DOHH2 (cell line): Measurements from ENCODE around the gene TLE1.

Experiments
- H3F3A ChIP-seq: fragments of 200-600 bp; sonication (generic), shearing (Covaris generic); 2 replicates; pipeline ENCODE4 v1.6.0; 2016; ENCODE audit warnings: antibody characterized with exemption, mild to moderate bottlenecking; ENCODE audit not compliant: control insufficient read depth, insufficient read depth
- H3K27ac ChIP-seq: fragments of 200-600 bp; sonication (generic); 2 replicates; pipeline ENCODE4 v1.5.1; 2014; ENCODE audit warnings: low read depth, mild to moderate bottlenecking, low read length, moderate library complexity
- H3K27me3 ChIP-seq: fragments of 200-600 bp; sonication (generic); 2 replicates; pipeline ENCODE4 v1.6.1; 2014; ENCODE audit warnings: mild to moderate bottlenecking, low read length, mixed read lengths; ENCODE audit not compliant: control insufficient read depth
- H3K36me3 ChIP-seq: fragments of 200-600 bp; sonication (generic); 2 replicates; pipeline ENCODE4 v1.6.1; 2014; ENCODE audit warnings: mild to moderate bottlenecking, low read length, moderate library complexity, mixed read lengths; ENCODE audit not compliant: control insufficient read depth
- H3K4me1 ChIP-seq: fragments of 200-600 bp; sonication (generic); 2 replicates; pipeline ENCODE4 v1.6.1; 2014; ENCODE audit warnings: mild to moderate bottlenecking, low read length, mixed read lengths; ENCODE audit not compliant: control insufficient read depth
- H3K4me2 ChIP-seq: fragments of 200-600 bp; sonication (generic); 2 replicates; pipeline ENCODE4 v1.6.0; 2014; ENCODE audit warnings: mild to moderate bottlenecking, low read length, moderate library complexity
- H3K4me3 ChIP-seq: fragments of 200-600 bp; sonication (generic); 2 replicates; pipeline ENCODE4 v1.5.1; 2014; ENCODE audit warnings: mild to moderate bottlenecking, low read length, mixed read lengths
- H3K79me2 ChIP-seq: fragments of 200-600 bp; sonication (generic); 2 replicates; pipeline ENCODE4 v1.6.1; 2014; ENCODE audit warnings: mild to moderate bottlenecking, low read length, mixed read lengths; ENCODE audit not compliant: control insufficient read depth
- H3K9me2 ChIP-seq: fragments of 200-600 bp; sonication (generic); replicated peaks from 2 replicates; pipeline ENCODE4 v1.6.1; 2014; ENCODE audit warnings: mild to moderate bottlenecking, low read length, mixed read lengths; ENCODE audit not compliant: control insufficient read depth
- H3K9me3 ChIP-seq: fragments of 200-600 bp; sonication (generic); 2 replicates; pipeline ENCODE4 v1.6.1; 2014; ENCODE audit warnings: antibody characterized with exemption, low read length, mixed read lengths; ENCODE audit not compliant: control insufficient read depth, insufficient read depth
- H4K20me1 ChIP-seq: fragments of 200-600 bp; sonication (generic); 2 replicates; pipeline ENCODE4 v1.6.0; 2014; ENCODE audit warnings: low read depth, mild to moderate bottlenecking, antibody characterized with exemption, low read length, moderate library complexity; ENCODE audit not compliant: control insufficient read depth, insufficient read depth
- CTCF ChIP-seq: fragments of 200-600 bp; sonication (generic); IDR thresholded peaks from one replicate; pipeline ENCODE4 v1.5.1; 2014; ENCODE audit warnings: antibody characterized with exemption, mild to moderate bottlenecking, low read depth, low read length; ENCODE audit not compliant: poor library complexity, severe bottlenecking
- EZH2phosphoT487 ChIP-seq: fragments of 200-600 bp; sonication (generic); IDR thresholded peaks from 2 replicates; pipeline ENCODE4 v1.6.1; 2017; ENCODE audit warnings: borderline replicate concordance, mild to moderate bottlenecking, antibody characterized with exemption, low read length, moderate library complexity, mixed read lengths

TLE1 gene

GRCh38 chr9:81573415-81574321 lies 115.7 kb downstream of the TLE1 start:
- Histone ChIP-seq H4K20me1 (no peaks in the 10 kb centered on the region), H3K36me3 (no peaks in the 10 kb centered on the region), H3K9me3 (no peaks in the 10 kb centered on the region), H3K27ac (no peak overlapping the region), H3F3A (no peaks in the 10 kb centered on the region), H3K4me1 (no peaks in the 10 kb centered on the region), H3K9me2 (no peaks in the 10 kb centered on the region), H3K27me3 (no peaks in the 10 kb centered on the region), H3K4me2 (no peak overlapping the region), H3K4me3 (no peak overlapping the region), H3K79me2 (no peaks in the 10 kb centered on the region)
- TF ChIP-seq CTCF (no peak), EZH2phosphoT487 (no peak)

- Histone ChIP-seq H3K36me3 (no peaks in the 10 kb centered on the region), H3K27ac (no peak overlapping the region), H3K27me3 (no peaks in the 10 kb centered on the region), H3K79me2 (no peaks in the 10 kb centered on the region), H3K4me2 (no peak overlapping the region), H3K9me2 (no peaks in the 10 kb centered on the region), H3K4me1 (no peaks in the 10 kb centered on the region), H4K20me1 (no peaks in the 10 kb centered on the region), H3F3A (no peaks in the 10 kb centered on the region), H3K4me3 (no peak overlapping the region), H3K9me3 (no peaks in the 10 kb centered on the region)
- TF ChIP-seq EZH2phosphoT487: no peak
- TF ChIP-seq CTCF: no peak
These were observed 119.3 kb downstream of the TLE1 start for GRCh38 chr9:81570083-81570482.

GRCh38 chr9:81566074-81566698 lies 123.2 kb downstream of the TLE1 start:
- Histone ChIP-seq H3K4me3 (no peak overlapping the region), H3K27me3 (no peaks in the 10 kb centered on the region), H3K79me2 (no peaks in the 10 kb centered on the region), H3F3A (no peaks in the 10 kb centered on the region), H3K4me1 (no peaks in the 10 kb centered on the region), H3K4me2 (no peak overlapping the region), H4K20me1 (no peaks in the 10 kb centered on the region), H3K9me2 (no peaks in the 10 kb centered on the region), H3K36me3 (no peaks in the 10 kb centered on the region), H3K27ac (no peak overlapping the region), H3K9me3 (no peaks in the 10 kb centered on the region)
- TF ChIP-seq EZH2phosphoT487 (no peak), CTCF (no peak)
